Measurements from ENCODE around the gene FBLIM1.

FBLIM1 gene

GRCh38 chr1:15755646-15756040 is 3.0 kb upstream of the FBLIM1 start:
- WGBS, 2 donors (ENCODE audit: extremely low coverage in 2 of 2, insufficient read length in 2 of 2, insufficient replicate concordance in 1 of 2) = no CpG with 5 or more reads among the region's 4 CpGs
- Histone ChIP-seq H3K9me3 (replicated peaks in 1 of 2; ENCODE audit: control insufficient read depth in 2 of 2, insufficient read depth in 1 of 2, low read depth in 1 of 2, low read length in 2 of 2) (no peaks in the 10 kb centered on the region), H3K79me1 (ENCODE audit: low read depth, low read length) (peaks cover 4% of the 10 kb centered on the region), H2BK15ac (ENCODE audit: low read length) (no peak overlapping the region), H3K36me3 (replicated peaks in 1 of 2; ENCODE audit: control insufficient read depth in 2 of 2, insufficient read depth in 2 of 2, low read length in 2 of 2) (no peaks in the 10 kb centered on the region), H3K18ac (ENCODE audit: low read length) (no peak overlapping the region), H2AFZ (ENCODE audit: low read length) (no peak overlapping the region), H3K4me1 (ENCODE audit: control insufficient read depth in 2 of 2, insufficient read depth in 1 of 2, low read depth in 1 of 2, low read length in 2 of 2) (peaks cover 22 to 31% of the 10 kb centered on the region in 2 donors), H2BK120ac (ENCODE audit: low read depth, low read length) (no peak overlapping the region), H3K14ac (ENCODE audit: low read length) (no peak overlapping the region), H3K27me3 (ENCODE audit: control insufficient read depth in 3 of 3, insufficient read depth in 3 of 3, low read depth in 1 of 3, low read length in 3 of 3) (peaks cover 0 to 29% (median 20%) of the 10 kb centered on the region in 3 experiments), H3K9ac (ENCODE audit: low read depth, low read length, poor library complexity) (no peak overlapping the region), H3K4ac (ENCODE audit: low read length) (no peak overlapping the region), H2AK5ac (ENCODE audit: low read depth, low read length) (no peak overlapping the region), H2BK5ac (ENCODE audit: low read length) (no peak overlapping the region), H3K4me3 (ENCODE audit: low read length in 2 of 2) (no peak overlapping the region), H4K91ac (ENCODE audit: low read depth, low read length, poor library complexity) (no peak overlapping the region), H4K8ac (ENCODE audit: low read depth, low read length) (no peak overlapping the region), H3K4me2 (ENCODE audit: insufficient read depth, low read length, poor library complexity, severe bottlenecking) (no peak overlapping the region), H3K27ac (replicated peaks; ENCODE audit: low read length) (no peak overlapping the region), H2BK12ac (ENCODE audit: low read length) (no peak overlapping the region), H3K23ac (ENCODE audit: low read depth, low read length, poor library complexity) (no peak overlapping the region)
- no peak for DNase-seq (ENCODE audit: low spot score)

GRCh38 chr1:15756143-15757015 is 2.2 kb upstream of the FBLIM1 start:
- H2AK5ac ChIP-seq (ENCODE audit: low read depth, low read length) = peak overlapping the region; percentile 86
- peak overlapping the region; percentile 80 for H2BK15ac ChIP-seq (ENCODE audit: low read length)
- no peak overlapping the region for H3K4ac ChIP-seq (ENCODE audit: low read length)
- WGBS, 2 donors (ENCODE audit: extremely low coverage in 2 of 2, insufficient read length in 2 of 2, insufficient replicate concordance in 1 of 2) = no CpG with 5 or more reads among the region's 21 CpGs
- no peak overlapping the region for H3K9ac ChIP-seq (ENCODE audit: low read depth, low read length, poor library complexity)
- no peak overlapping the region for H4K91ac ChIP-seq (ENCODE audit: low read depth, low read length, poor library complexity)
- peaks cover 6% of the 10 kb centered on the region for H3K79me1 ChIP-seq (ENCODE audit: low read depth, low read length)
- H3K9me3 ChIP-seq (replicated peaks in 1 of 2; ENCODE audit: control insufficient read depth in 2 of 2, insufficient read depth in 1 of 2, low read depth in 1 of 2, low read length in 2 of 2) = no peaks in the 10 kb centered on the region
- no peak overlapping the region for H3K4me2 ChIP-seq (ENCODE audit: insufficient read depth, low read length, poor library complexity, severe bottlenecking)
- peaks cover 0 to 22% (median 20%) of the 10 kb centered on the region in 3 experiments for H3K27me3 ChIP-seq (ENCODE audit: control insufficient read depth in 3 of 3, insufficient read depth in 3 of 3, low read depth in 1 of 3, low read length in 3 of 3)
- H3K27ac ChIP-seq (replicated peaks; ENCODE audit: low read length) = no peak overlapping the region
- H3K18ac ChIP-seq (ENCODE audit: low read length) = peak overlapping the region; percentile 92
- no peak overlapping the region for H3K14ac ChIP-seq (ENCODE audit: low read length)
- no peak overlapping the region for H2BK5ac ChIP-seq (ENCODE audit: low read length)
- peaks cover 24 to 32% of the 10 kb centered on the region in 2 donors for H3K4me1 ChIP-seq (ENCODE audit: control insufficient read depth in 2 of 2, insufficient read depth in 1 of 2, low read depth in 1 of 2, low read length in 2 of 2)
- no peak overlapping the region for H4K8ac ChIP-seq (ENCODE audit: low read depth, low read length)
- no peak overlapping the region for H3K4me3 ChIP-seq (ENCODE audit: low read length in 2 of 2)
- H3K36me3 ChIP-seq (replicated peaks in 1 of 2; ENCODE audit: control insufficient read depth in 2 of 2, insufficient read depth in 2 of 2, low read length in 2 of 2) = no peaks in the 10 kb centered on the region
- H2BK120ac ChIP-seq (ENCODE audit: low read depth, low read length) = no peak overlapping the region
- DNase-seq (ENCODE audit: low spot score) = no peak
- no peak overlapping the region for H2AFZ ChIP-seq (ENCODE audit: low read length)
- peak overlapping the region; percentile 50 for H2BK12ac ChIP-seq (ENCODE audit: low read length)
- H3K23ac ChIP-seq (ENCODE audit: low read depth, low read length, poor library complexity) = peak overlapping the region; percentile 89

GRCh38 chr1:15757016-15757543 is 1.5 kb upstream of the FBLIM1 start:
- no peak for DNase-seq (ENCODE audit: low spot score)
- Histone ChIP-seq H2BK5ac (ENCODE audit: low read length) (peak overlapping the region; percentile 30), H4K91ac (ENCODE audit: low read depth, low read length, poor library complexity) (no peak overlapping the region), H3K9me3 (replicated peaks in 1 of 2; ENCODE audit: control insufficient read depth in 2 of 2, insufficient read depth in 1 of 2, low read depth in 1 of 2, low read length in 2 of 2) (no peaks in the 10 kb centered on the region), H3K4me1 (ENCODE audit: control insufficient read depth in 2 of 2, insufficient read depth in 1 of 2, low read depth in 1 of 2, low read length in 2 of 2) (peaks cover 24 to 32% of the 10 kb centered on the region in 2 donors), H3K9ac (ENCODE audit: low read depth, low read length, poor library complexity) (peak overlapping the region; percentile 61), H2BK15ac (ENCODE audit: low read length) (peak overlapping the region; percentile 80), H2AK5ac (ENCODE audit: low read depth, low read length) (peak overlapping the region; percentile 86), H3K4me3 (ENCODE audit: low read length in 2 of 2) (no peak overlapping the region), H3K27ac (replicated peaks; ENCODE audit: low read length) (no peak overlapping the region), H2BK12ac (ENCODE audit: low read length) (peak overlapping the region; percentile 33), H3K23ac (ENCODE audit: low read depth, low read length, poor library complexity) (no peak overlapping the region), H3K36me3 (replicated peaks in 1 of 2; ENCODE audit: control insufficient read depth in 2 of 2, insufficient read depth in 2 of 2, low read length in 2 of 2) (no peaks in the 10 kb centered on the region), H4K8ac (ENCODE audit: low read depth, low read length) (no peak overlapping the region), H3K27me3 (ENCODE audit: control insufficient read depth in 3 of 3, insufficient read depth in 3 of 3, low read depth in 1 of 3, low read length in 3 of 3) (peaks cover 0 to 21% (median 20%) of the 10 kb centered on the region in 3 experiments), H2AFZ (ENCODE audit: low read length) (peak overlapping the region; percentile 93), H3K18ac (ENCODE audit: low read length) (peak overlapping the region; percentile 72), H2BK120ac (ENCODE audit: low read depth, low read length) (no peak overlapping the region), H3K4me2 (ENCODE audit: insufficient read depth, low read length, poor library complexity, severe bottlenecking) (no peak overlapping the region), H3K79me1 (ENCODE audit: low read depth, low read length) (peaks cover 6% of the 10 kb centered on the region), H3K14ac (ENCODE audit: low read length) (peak overlapping the region; percentile 57), H3K4ac (ENCODE audit: low read length) (no peak overlapping the region)
- WGBS, 2 donors (ENCODE audit: extremely low coverage in 2 of 2, insufficient read length in 2 of 2, insufficient replicate concordance in 1 of 2) = no CpG with 5 or more reads among the region's 9 CpGs
